Astrocyte (in vitro differentiated cells and primary cell): Measurements from ENCODE around the gene CDH23. TPM values are rescaled to one million over a fixed set of nuclear protein-coding genes. Genes with fewer than 3 reads are reported as not detected.

ENCODE experiments used
- DNase-seq: peaks from one replicate; pipeline ENCODE4 v3.0.0-alpha.2; 2010; ENCODE audit warnings: low read depth
- FAIRE-seq: peaks from 2 replicates; lab custom pipeline; 2011; peaks lifted over from hg19 to GRCh38; lab: Jason Lieb, UNC
- H2AFZ ChIP-seq: 2 replicates; pipeline ENCODE4 v1.6.0; 2012; ENCODE audit warnings: low read depth, low read length, inconsistent platforms
- H3K27ac ChIP-seq: 2 replicates; pipeline ENCODE4 v1.5.1; 2011; ENCODE audit warnings: low read depth, low read length, inconsistent platforms
- H3K27me3 ChIP-seq: 2 replicates; pipeline ENCODE4 v1.6.0; 2011; ENCODE audit warnings: low read length, inconsistent platforms; ENCODE audit not compliant: insufficient read depth
- H3K36me3 ChIP-seq: 2 replicates; pipeline ENCODE4 v1.5.1; 2011; ENCODE audit warnings: low read length, inconsistent platforms; ENCODE audit not compliant: insufficient read depth
- H3K4me1 ChIP-seq: 2 replicates; pipeline ENCODE4 v1.5.1; 2011; ENCODE audit warnings: low read length, inconsistent platforms; ENCODE audit not compliant: insufficient read depth
- H3K4me2 ChIP-seq: 2 replicates; pipeline ENCODE4 v1.6.0; 2012; ENCODE audit warnings: low read length, inconsistent platforms
- H3K4me3 ChIP-seq: 2 replicates; pipeline ENCODE4 v1.5.1; 2011; ENCODE audit warnings: low read depth, mild to moderate bottlenecking, low read length, inconsistent platforms; ENCODE audit not compliant: insufficient read depth
- H3K79me2 ChIP-seq: 2 replicates; pipeline ENCODE4 v1.6.0; 2012; ENCODE audit warnings: mild to moderate bottlenecking, low read length, inconsistent platforms; ENCODE audit not compliant: insufficient read depth
- H3K9ac ChIP-seq: 2 replicates; pipeline ENCODE4 v1.6.0; 2012; ENCODE audit warnings: mild to moderate bottlenecking, low read length, inconsistent platforms
- H3K9me3 ChIP-seq: 2 replicates; pipeline ENCODE4 v1.5.1; 2012; ENCODE audit warnings: low read depth, mild to moderate bottlenecking, low read length, inconsistent platforms; ENCODE audit not compliant: insufficient read depth
- H4K20me1 ChIP-seq: 2 replicates; pipeline ENCODE4 v1.6.0; 2012; ENCODE audit warnings: low read length, inconsistent platforms; ENCODE audit not compliant: insufficient read depth
- H3K27ac Mint-ChIP-seq: one replicate; pipeline ENCODE4 v1.8.0; 2021; ENCODE audit warnings: mild to moderate bottlenecking, mixed read lengths; ENCODE audit not compliant: unreplicated experiment
- H3K27me3 Mint-ChIP-seq: one replicate; pipeline ENCODE4 v1.8.0; 2021; ENCODE audit warnings: low read depth, mixed read lengths; ENCODE audit not compliant: unreplicated experiment
- H3K36me3 Mint-ChIP-seq: one replicate; pipeline ENCODE4 v1.8.0; 2021; ENCODE audit warnings: low read depth, mixed read lengths; ENCODE audit not compliant: unreplicated experiment
- H3K4me1 Mint-ChIP-seq: one replicate; pipeline ENCODE4 v1.8.0; 2021; ENCODE audit warnings: low read depth, mixed read lengths; ENCODE audit not compliant: unreplicated experiment
- H3K4me3 Mint-ChIP-seq: one replicate; pipeline ENCODE4 v1.8.0; 2021; ENCODE audit warnings: mild to moderate bottlenecking, moderate library complexity, mixed read lengths; ENCODE audit not compliant: unreplicated experiment
- H3K9me3 Mint-ChIP-seq: one replicate; pipeline ENCODE4 v1.8.0; 2021; ENCODE audit warnings: mild to moderate bottlenecking, mixed read lengths; ENCODE audit not compliant: unreplicated experiment
- EZH2 ChIP-seq: IDR thresholded peaks from 2 replicates; pipeline ENCODE4 v1.6.1; 2012; ENCODE audit warnings: mild to moderate bottlenecking, low read length, inconsistent platforms; ENCODE audit not compliant: insufficient read depth
- total RNA-seq: library from RNA; stranded (reverse); gene quantifications from 2 replicates; pipeline ENCODE4 v1.2.1, GENCODE V29; 2021
- TF ChIP-seq, protein P1 (sequence below): IDR thresholded peaks from 2 replicates; pipeline ENCODE4 v1.5.1; 2011; ENCODE audit warnings: low read depth, mild to moderate bottlenecking, inconsistent platforms, low read length, moderate library complexity; ENCODE audit not compliant: insufficient read depth

CDH23 gene
- total RNA-seq, 1 donor from 2014 or later: not detected

DNA sequence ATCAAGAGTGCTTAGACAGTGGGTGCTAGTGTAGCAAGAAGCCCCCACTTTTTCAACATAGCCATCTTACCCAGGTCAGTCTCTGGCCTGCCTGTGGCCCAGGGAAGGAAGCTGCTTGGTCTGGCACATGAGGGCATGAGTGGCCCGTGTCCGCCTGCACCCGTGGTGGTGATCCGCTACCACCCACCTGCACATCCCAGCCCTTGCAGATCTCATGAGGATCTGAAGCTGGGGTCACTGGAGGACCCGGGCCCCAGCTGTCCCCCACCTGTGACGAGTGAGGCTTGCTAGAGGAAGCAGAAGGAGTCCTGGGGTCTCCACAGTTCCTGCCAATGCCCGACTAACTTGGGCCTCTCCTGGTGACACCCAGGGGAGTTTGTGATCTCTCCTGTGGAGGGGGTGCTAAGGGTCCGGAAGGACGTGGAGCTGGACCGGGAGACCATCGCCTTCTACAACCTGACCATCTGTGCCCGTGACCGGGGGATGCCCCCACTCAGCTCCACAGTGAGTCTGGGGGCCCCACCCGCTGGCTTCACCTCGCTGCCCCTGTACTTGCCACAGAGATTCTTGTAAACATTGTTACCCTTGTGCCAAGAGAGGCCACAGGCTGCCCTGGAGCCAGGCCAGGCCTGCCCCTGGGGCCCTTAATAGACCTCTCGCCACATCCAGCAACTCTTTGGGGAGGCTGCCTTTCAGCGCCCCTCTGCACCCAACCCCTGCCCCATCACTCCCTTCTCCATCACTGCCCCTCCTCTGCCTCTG is 387.4 kb downstream of the CDH23 start:
- no peak for DNase-seq
- no peak overlapping the region for H3K4me2 ChIP-seq
- peaks cover 3% of the 10 kb centered on the region for H3K9me3 Mint-ChIP-seq
- no peak for TF ChIP-seq EZH2
- TF ChIP-seq, protein P1, sequence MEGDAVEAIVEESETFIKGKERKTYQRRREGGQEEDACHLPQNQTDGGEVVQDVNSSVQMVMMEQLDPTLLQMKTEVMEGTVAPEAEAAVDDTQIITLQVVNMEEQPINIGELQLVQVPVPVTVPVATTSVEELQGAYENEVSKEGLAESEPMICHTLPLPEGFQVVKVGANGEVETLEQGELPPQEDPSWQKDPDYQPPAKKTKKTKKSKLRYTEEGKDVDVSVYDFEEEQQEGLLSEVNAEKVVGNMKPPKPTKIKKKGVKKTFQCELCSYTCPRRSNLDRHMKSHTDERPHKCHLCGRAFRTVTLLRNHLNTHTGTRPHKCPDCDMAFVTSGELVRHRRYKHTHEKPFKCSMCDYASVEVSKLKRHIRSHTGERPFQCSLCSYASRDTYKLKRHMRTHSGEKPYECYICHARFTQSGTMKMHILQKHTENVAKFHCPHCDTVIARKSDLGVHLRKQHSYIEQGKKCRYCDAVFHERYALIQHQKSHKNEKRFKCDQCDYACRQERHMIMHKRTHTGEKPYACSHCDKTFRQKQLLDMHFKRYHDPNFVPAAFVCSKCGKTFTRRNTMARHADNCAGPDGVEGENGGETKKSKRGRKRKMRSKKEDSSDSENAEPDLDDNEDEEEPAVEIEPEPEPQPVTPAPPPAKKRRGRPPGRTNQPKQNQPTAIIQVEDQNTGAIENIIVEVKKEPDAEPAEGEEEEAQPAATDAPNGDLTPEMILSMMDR: no peak
- no peaks in the 10 kb centered on the region for H3K36me3 Mint-ChIP-seq
- H3K9ac ChIP-seq: no peak overlapping the region
- H3K4me3 ChIP-seq: no peak overlapping the region
- no peaks in the 10 kb centered on the region for H3K36me3 ChIP-seq
- peaks cover 3% of the 10 kb centered on the region for H3K4me1 ChIP-seq
- H3K27me3 ChIP-seq: peaks cover 4% of the 10 kb centered on the region
- peaks cover 69% of the 10 kb centered on the region for H3K27me3 Mint-ChIP-seq
- H3K9me3 ChIP-seq: no peaks in the 10 kb centered on the region
- H4K20me1 ChIP-seq: no peaks in the 10 kb centered on the region
- H3K79me2 ChIP-seq: no peaks in the 10 kb centered on the region
- H2AFZ ChIP-seq: no peak overlapping the region
- no peak overlapping the region for H3K27ac Mint-ChIP-seq
- H3K4me3 Mint-ChIP-seq: no peak overlapping the region
- H3K4me1 Mint-ChIP-seq: peaks cover 5% of the 10 kb centered on the region
- FAIRE-seq: no peak
- no peak overlapping the region for H3K27ac ChIP-seq

DNA sequence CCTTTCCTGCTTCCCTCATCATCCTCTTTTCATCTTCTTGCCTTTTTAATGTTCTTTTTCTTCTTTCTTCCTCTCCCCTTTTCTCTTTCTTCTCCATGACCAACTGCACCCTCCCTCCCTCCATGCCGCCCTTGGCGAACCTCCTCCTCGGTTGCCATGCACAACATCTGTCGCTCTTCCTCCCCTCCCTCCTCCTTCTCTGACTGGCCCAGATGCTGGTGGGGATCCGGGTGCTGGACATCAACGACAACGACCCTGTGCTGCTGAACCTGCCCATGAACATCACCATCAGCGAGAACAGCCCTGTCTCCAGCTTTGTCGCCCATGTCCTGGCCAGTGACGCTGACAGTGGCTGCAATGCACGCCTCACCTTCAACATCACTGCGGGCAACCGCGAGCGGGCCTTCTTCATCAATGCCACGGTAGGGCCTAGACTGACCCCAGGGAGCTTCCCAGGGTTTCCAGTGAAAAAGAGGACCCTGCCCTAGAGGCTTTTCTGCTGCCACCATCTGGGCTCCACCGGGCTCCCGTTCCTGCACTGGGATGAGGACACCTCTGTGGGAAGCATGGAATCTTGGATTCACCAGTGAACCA is 388.1 kb downstream of the CDH23 start:
- Mint-ChIP-seq H3K27ac (no peak overlapping the region), H3K4me1 (peaks cover 5% of the 10 kb centered on the region), H3K27me3 (peaks cover 69% of the 10 kb centered on the region), H3K36me3 (no peaks in the 10 kb centered on the region), H3K9me3 (peaks cover 3% of the 10 kb centered on the region), H3K4me3 (no peak overlapping the region)
- no peak overlapping the region for H2AFZ ChIP-seq
- TF ChIP-seq, protein P1: no peak
- no peak for TF ChIP-seq EZH2
- peaks cover 3% of the 10 kb centered on the region for H3K4me1 ChIP-seq
- no peak overlapping the region for H3K4me2 ChIP-seq
- no peaks in the 10 kb centered on the region for H3K36me3 ChIP-seq
- H3K27me3 ChIP-seq: peaks cover 4% of the 10 kb centered on the region
- H3K9ac ChIP-seq: no peak overlapping the region
- no peaks in the 10 kb centered on the region for H4K20me1 ChIP-seq
- H3K79me2 ChIP-seq: no peaks in the 10 kb centered on the region
- no peak for DNase-seq
- H3K27ac ChIP-seq: no peak overlapping the region
- H3K4me3 ChIP-seq: no peak overlapping the region
- H3K9me3 ChIP-seq: no peaks in the 10 kb centered on the region
- no peak for FAIRE-seq

DNA sequence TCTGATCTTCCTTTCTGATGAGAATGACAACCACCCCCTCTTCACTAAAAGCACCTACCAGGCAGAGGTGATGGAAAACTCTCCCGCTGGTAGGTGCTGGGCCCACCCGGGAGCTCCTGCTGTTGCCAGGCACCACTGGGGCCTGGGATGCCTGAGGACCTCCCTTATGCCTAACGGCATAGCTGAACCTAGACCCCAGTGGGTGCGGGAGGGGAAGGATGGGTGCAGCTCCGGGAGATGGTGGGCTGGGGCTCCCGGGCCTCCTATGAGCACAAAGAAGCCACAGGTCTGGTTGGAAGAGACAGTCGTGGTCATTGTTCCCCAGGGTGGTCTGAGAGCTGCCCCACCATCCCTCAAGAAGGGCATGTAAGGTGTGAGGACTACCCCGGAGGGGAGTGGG is 392.2 kb downstream of the CDH23 start:
- Histone ChIP-seq H3K79me2 (no peaks in the 10 kb centered on the region), H3K27me3 (peaks cover 2% of the 10 kb centered on the region), H3K9ac (no peak overlapping the region), H3K4me3 (no peak overlapping the region), H4K20me1 (no peaks in the 10 kb centered on the region), H3K36me3 (no peaks in the 10 kb centered on the region), H3K27ac (no peak overlapping the region), H3K9me3 (no peaks in the 10 kb centered on the region), H2AFZ (no peak overlapping the region), H3K4me2 (no peak overlapping the region), H3K4me1 (no peaks in the 10 kb centered on the region)
- H3K4me3 Mint-ChIP-seq: no peak overlapping the region
- DNase-seq (no peak), FAIRE-seq (no peak)
- peaks cover 49% of the 10 kb centered on the region for H3K27me3 Mint-ChIP-seq
- no peaks in the 10 kb centered on the region for H3K4me1 Mint-ChIP-seq
- no peaks in the 10 kb centered on the region for H3K36me3 Mint-ChIP-seq
- H3K9me3 Mint-ChIP-seq: peaks cover 3% of the 10 kb centered on the region
- no peak overlapping the region for H3K27ac Mint-ChIP-seq
- no peak for TF ChIP-seq EZH2
- TF ChIP-seq, protein P1: no peak
